Measurements from ENCODE around the gene SACM1L.

GRCh38 chr3:45781271-45781670, 92.1 kb downstream of the SACM1L start:
- TF ChIP-seq CTCF (IDR thresholded peaks at IDR 0.05) (no peak), POLR2A (IDR thresholded peaks at IDR 0.05) (no peak)

Data from heart left ventricle (tissue), 13 donors.